PC-9 (cell line): ENCODE data around the gene ALPP. TPM values are rescaled to one million over a fixed set of nuclear protein-coding genes. Genes with fewer than 3 reads are reported as not detected.

Experiments used
- BruUV-seq: library from RNA; stranded (reverse); fragments of 400-500 nt; replicated peaks from 2 replicates; lab custom pipeline; 2021; lab: Mats Ljungman, UMichigan
- CTCF ChIA-PET: fragments of 300-600 bp; sonication (Branson Sonifier 250); formaldehyde crosslinking; loops from one replicate; lab custom pipeline; 2022; ENCODE audit warnings: antibody characterized with exemption; lab: Charles Lee
- POLR2A ChIA-PET: fragments of 300-600 bp; sonication (Branson Sonifier 250); formaldehyde crosslinking; loops from one replicate; lab custom pipeline; 2022; ENCODE audit warnings: antibody characterized with exemption; ENCODE audit not compliant: unreplicated experiment; lab: Charles Lee
- DNase-seq, 2 experiments: peaks; one replicate each; pipeline versions ENCODE4 v3.0.0 to v3.0.0-alpha.2; 2015 to 2022; ENCODE audit warnings: mixed read lengths in 1 of 2
- H2AFZ ChIP-seq: fragments of 200-600 bp; sonication (generic); 2 replicates; pipeline ENCODE4 v1.8.1; 2017; ENCODE audit warnings: antibody characterized with exemption
- H3F3A ChIP-seq: fragments of 200-600 bp; sonication (generic); 2 replicates; pipeline ENCODE4 v1.8.1; 2017; ENCODE audit warnings: antibody characterized with exemption, mild to moderate bottlenecking, low read depth; ENCODE audit not compliant: insufficient read depth
- H3K27ac ChIP-seq: fragments of 200-600 bp; sonication (generic); 2 replicates; pipeline ENCODE4 v1.6.1; 2016; ENCODE audit warnings: mixed run types
- H3K27me3 ChIP-seq: fragments of 200-600 bp; sonication (generic); 2 replicates; pipeline ENCODE4 v1.6.1; 2016; ENCODE audit warnings: low read depth, mixed run types; ENCODE audit not compliant: insufficient read depth
- H3K36me3 ChIP-seq: fragments of 200-600 bp; sonication (generic); 2 replicates; pipeline ENCODE4 v1.6.1; 2016; ENCODE audit warnings: low read depth, mixed run types
- H3K4me1 ChIP-seq: fragments of 200-600 bp; sonication (generic); replicated peaks from 2 replicates; pipeline ENCODE4 v1.6.1; 2016; ENCODE audit warnings: mixed run types; ENCODE audit not compliant: insufficient read depth
- H3K4me2 ChIP-seq: fragments of 200-600 bp; sonication (generic); 2 replicates; pipeline ENCODE4 v1.6.1; 2017; ENCODE audit warnings: mixed run types
- H3K4me3 ChIP-seq: fragments of 200-600 bp; sonication (generic); 2 replicates; pipeline ENCODE4 v1.6.1; 2016; ENCODE audit warnings: mixed run types
- H3K79me2 ChIP-seq: fragments of 200-600 bp; sonication (generic); 2 replicates; pipeline ENCODE4 v1.6.1; 2017; ENCODE audit warnings: low read depth, mixed run types
- H3K9me2 ChIP-seq: fragments of 200-600 bp; sonication (generic); 2 replicates; pipeline ENCODE4 v1.8.1; 2017; ENCODE audit warnings: mild to moderate bottlenecking; ENCODE audit not compliant: insufficient read depth
- H3K9me3 ChIP-seq: fragments of 200-600 bp; sonication (generic); 2 replicates; pipeline ENCODE4 v1.8.1; 2016; ENCODE audit warnings: low read depth; ENCODE audit not compliant: insufficient read depth
- H4K20me1 ChIP-seq: fragments of 200-600 bp; sonication (generic); 2 replicates; pipeline ENCODE4 v1.8.1; 2017; ENCODE audit not compliant: insufficient read depth
- CTCF ChIP-seq: fragments of 200-600 bp; sonication (generic); conservative IDR thresholded peaks from 2 replicates; pipeline ENCODE4 v1.6.1; 2017; ENCODE audit warnings: mixed run types, antibody characterized with exemption, mild to moderate bottlenecking, moderate library complexity
- EZH2 ChIP-seq: fragments of 200-600 bp; sonication (generic); IDR thresholded peaks from 2 replicates; pipeline ENCODE4 v1.8.0; 2017; ENCODE audit warnings: antibody characterized with exemption, low read depth
- intact Hi-C: fragments of 100-400 bp; cut with micrococcal nuclease; formaldehyde crosslinking; loops from one replicate; pipeline ENCODE4 v1.10.0; 2022; ENCODE audit not compliant: unreplicated experiment
- total RNA-seq: library from RNA; stranded (reverse); gene quantifications from 2 replicates; pipeline ENCODE4 v1.2.3, GENCODE V29; 2021

ALPP gene
- total RNA-seq, 1 experiment from 2014 or later = 47.5 TPM

- no peak for DNase-seq
- ChIA-PET CTCF (no interaction called here), POLR2A (no interaction called here)
- no peak for TF ChIP-seq CTCF
- TF ChIP-seq EZH2 = no peak
- H3K79me2 ChIP-seq = no peaks in the 10 kb centered on the region
- peaks cover 20% of the 10 kb centered on the region for H3F3A ChIP-seq
- H3K27ac ChIP-seq = no peak overlapping the region
- H3K4me2 ChIP-seq = no peak overlapping the region
- intact Hi-C loops = loop anchor here (5.0 kb wide), 1 partner anchor 50 kb away; no protein-coding TSS in a partner anchor
- no peaks in the 10 kb centered on the region for H3K27me3 ChIP-seq
- no peaks in the 10 kb centered on the region for H3K9me2 ChIP-seq
- H3K9me3 ChIP-seq = no peaks in the 10 kb centered on the region
- no peaks in the 10 kb centered on the region for H3K36me3 ChIP-seq
- H3K4me3 ChIP-seq = no peak overlapping the region
- H2AFZ ChIP-seq = no peak overlapping the region
- peaks cover 20% of the 10 kb centered on the region for H3K4me1 ChIP-seq
- no peaks in the 10 kb centered on the region for H4K20me1 ChIP-seq
- BruUV-seq = no TSS peak
Measured at GRCh38 chr2:232387451-232388171, 9.1 kb downstream of the ALPP start.

- intact Hi-C loops = loop anchor here (5.0 kb wide), 1 partner anchor 49 kb away; no protein-coding TSS in a partner anchor
- peaks cover 20% of the 10 kb centered on the region for H3K4me1 ChIP-seq
- H3K9me3 ChIP-seq = no peaks in the 10 kb centered on the region
- no peak overlapping the region for H3K4me3 ChIP-seq
- DNase-seq = no peak
- peaks cover 20% of the 10 kb centered on the region for H3F3A ChIP-seq
- POLR2A ChIA-PET = no interaction called here
- TF ChIP-seq CTCF = no peak
- TF ChIP-seq EZH2 = no peak
- no peak overlapping the region for H2AFZ ChIP-seq
- no peaks in the 10 kb centered on the region for H4K20me1 ChIP-seq
- H3K4me2 ChIP-seq = no peak overlapping the region
- H3K79me2 ChIP-seq = no peaks in the 10 kb centered on the region
- no peaks in the 10 kb centered on the region for H3K36me3 ChIP-seq
- no TSS peak for BruUV-seq
- H3K27me3 ChIP-seq = no peaks in the 10 kb centered on the region
- CTCF ChIA-PET = no interaction called here
- no peaks in the 10 kb centered on the region for H3K9me2 ChIP-seq
- no peak overlapping the region for H3K27ac ChIP-seq
Measured at GRCh38 chr2:232388324-232388891, 9.9 kb downstream of the ALPP start.

- no TSS peak for BruUV-seq
- Histone ChIP-seq H3K4me1 (peaks cover 17% of the 10 kb centered on the region), H3K4me3 (no peak overlapping the region), H3K9me3 (no peaks in the 10 kb centered on the region), H3K9me2 (no peaks in the 10 kb centered on the region), H3K36me3 (no peaks in the 10 kb centered on the region), H3K27me3 (no peaks in the 10 kb centered on the region), H2AFZ (no peak overlapping the region), H3K79me2 (no peaks in the 10 kb centered on the region), H3K4me2 (no peak overlapping the region), H3K27ac (no peak overlapping the region), H3F3A (peaks cover 20% of the 10 kb centered on the region), H4K20me1 (no peaks in the 10 kb centered on the region)
- TF ChIP-seq EZH2 (no peak), CTCF (no peak)
- DNase-seq = no peak
- intact Hi-C loops = loop anchor here (5.0 kb wide), 1 partner anchor 48 kb away; no protein-coding TSS in a partner anchor
- ChIA-PET CTCF (no interaction called here), POLR2A (no interaction called here)
Measured at GRCh38 chr2:232389327-232389726, 10.8 kb downstream of the ALPP start.
